Measurements from ENCODE around the gene SND1.

DNA sequence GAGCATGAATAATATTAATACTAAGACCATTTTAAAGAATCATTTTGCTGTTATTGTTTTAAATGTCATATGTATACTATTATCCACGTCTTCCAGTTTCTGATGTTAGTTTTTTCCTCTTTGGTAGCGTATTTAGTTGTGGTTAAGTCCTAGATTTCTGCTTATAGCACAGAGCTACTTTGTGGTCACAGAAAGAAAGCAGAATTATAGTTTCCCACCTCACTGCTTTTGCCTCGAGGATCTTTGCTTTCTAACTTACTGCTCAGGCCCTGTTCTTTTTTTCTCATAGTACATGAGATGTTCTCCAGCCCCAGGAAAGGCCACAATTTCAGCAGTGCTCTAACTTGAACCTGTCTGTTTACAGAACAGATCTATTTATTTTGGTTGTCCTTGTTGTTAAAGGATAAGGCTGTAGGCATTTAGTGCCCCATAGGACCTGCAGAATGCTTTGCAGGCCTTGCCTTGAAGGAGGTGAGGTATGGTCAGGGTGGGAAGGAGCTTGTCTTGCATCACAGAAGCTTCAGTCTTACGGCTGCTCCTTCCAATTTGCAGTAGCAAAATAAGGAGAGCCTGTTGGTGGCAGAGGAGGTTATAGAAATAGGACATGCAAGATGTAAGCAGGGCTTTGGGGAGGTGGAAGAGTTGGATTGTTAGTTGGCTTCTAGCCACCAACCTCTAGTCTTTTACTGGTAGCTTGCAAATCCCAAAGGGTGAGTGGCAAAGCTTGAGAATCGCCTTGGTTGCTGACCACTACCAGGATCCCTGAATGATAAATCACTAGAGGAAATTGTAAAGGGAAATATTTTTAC lies 250.1 kb downstream of the SND1 start:
- TF ChIP-seq POLR2A (IDR thresholded peaks at IDR 0.05) (no peak), CTCF (IDR thresholded peaks at IDR 0.05) (no peak), POLR2AphosphoS5 (IDR thresholded peaks at IDR 0.05; ENCODE audit: insufficient read depth in 1 of 2, low read depth in 1 of 2) (no peak)

All from vagina (tissue), 2 donors.